Measurements from ENCODE around the gene ADAMTS17.

ADAMTS17 gene

GRCh38 chr15:100172356-100173024, 169.3 kb downstream of the ADAMTS17 start:
- Histone ChIP-seq H2AFZ (no peak overlapping the region), H3K4me1 (no peaks in the 10 kb centered on the region), H3K9me3 (ENCODE audit: control insufficient read depth, low read length) (no peaks in the 10 kb centered on the region), H3K36me3 (ENCODE audit: control insufficient read depth, insufficient read depth, low read length) (no peaks in the 10 kb centered on the region), H3K4me3 (ENCODE audit: low read depth, low read length) (no peak overlapping the region), H3K79me2 (no peaks in the 10 kb centered on the region), H3K27ac (no peak overlapping the region), H3K4me2 (ENCODE audit: low read length) (no peak overlapping the region), H3K9ac (no peak overlapping the region), H3K27me3 (ENCODE audit: control insufficient read depth, insufficient read depth, low read length) (no peaks in the 10 kb centered on the region)
- no peak for TF ChIP-seq CTCF (IDR thresholded peaks at IDR 0.05)

- no peak overlapping the region for H3K27ac ChIP-seq
- no peaks in the 10 kb centered on the region for H3K36me3 ChIP-seq (ENCODE audit: control insufficient read depth, insufficient read depth, low read length)
- H3K4me3 ChIP-seq (ENCODE audit: low read depth, low read length), result no peak overlapping the region
- no peak overlapping the region for H2AFZ ChIP-seq
- H3K79me2 ChIP-seq, result no peaks in the 10 kb centered on the region
- no peak for TF ChIP-seq CTCF (IDR thresholded peaks at IDR 0.05)
- no peak overlapping the region for H3K9ac ChIP-seq
- H3K4me2 ChIP-seq (ENCODE audit: low read length), result no peak overlapping the region
- no peaks in the 10 kb centered on the region for H3K9me3 ChIP-seq (ENCODE audit: control insufficient read depth, low read length)
- H3K4me1 ChIP-seq, result no peaks in the 10 kb centered on the region
- H3K27me3 ChIP-seq (ENCODE audit: control insufficient read depth, insufficient read depth, low read length), result no peaks in the 10 kb centered on the region
Measured at GRCh38 chr15:100171411-100171810, 170.4 kb downstream of the ADAMTS17 start.

GRCh38 chr15:100170291-100171210, 171.2 kb downstream of the ADAMTS17 start:
- no peak for TF ChIP-seq CTCF (IDR thresholded peaks at IDR 0.05)
- Histone ChIP-seq H2AFZ (no peak overlapping the region), H3K27me3 (ENCODE audit: control insufficient read depth, insufficient read depth, low read length) (no peaks in the 10 kb centered on the region), H3K4me2 (ENCODE audit: low read length) (no peak overlapping the region), H3K36me3 (ENCODE audit: control insufficient read depth, insufficient read depth, low read length) (no peaks in the 10 kb centered on the region), H3K9me3 (ENCODE audit: control insufficient read depth, low read length) (no peaks in the 10 kb centered on the region), H3K4me1 (no peaks in the 10 kb centered on the region), H3K79me2 (no peaks in the 10 kb centered on the region), H3K4me3 (ENCODE audit: low read depth, low read length) (no peak overlapping the region), H3K27ac (no peak overlapping the region), H3K9ac (no peak overlapping the region)

GRCh38 chr15:100169615-100170290, 172.0 kb downstream of the ADAMTS17 start:
- Histone ChIP-seq H3K36me3 (ENCODE audit: control insufficient read depth, insufficient read depth, low read length) (no peaks in the 10 kb centered on the region), H3K4me1 (no peaks in the 10 kb centered on the region), H3K27ac (no peak overlapping the region), H2AFZ (no peak overlapping the region), H3K9ac (no peak overlapping the region), H3K79me2 (no peaks in the 10 kb centered on the region), H3K9me3 (ENCODE audit: control insufficient read depth, low read length) (no peaks in the 10 kb centered on the region), H3K27me3 (ENCODE audit: control insufficient read depth, insufficient read depth, low read length) (no peaks in the 10 kb centered on the region), H3K4me2 (ENCODE audit: low read length) (no peak overlapping the region), H3K4me3 (ENCODE audit: low read depth, low read length) (no peak overlapping the region)
- no peak for TF ChIP-seq CTCF (IDR thresholded peaks at IDR 0.05)
